ENCODE measurements around the gene ACBD6. TPM values are rescaled to one million over a fixed set of nuclear protein-coding genes. Genes with fewer than 3 reads are reported as not detected.

ACBD6 gene
- total RNA-seq, 1 experiment from 2014 or later: 74.7 TPM

DNA sequence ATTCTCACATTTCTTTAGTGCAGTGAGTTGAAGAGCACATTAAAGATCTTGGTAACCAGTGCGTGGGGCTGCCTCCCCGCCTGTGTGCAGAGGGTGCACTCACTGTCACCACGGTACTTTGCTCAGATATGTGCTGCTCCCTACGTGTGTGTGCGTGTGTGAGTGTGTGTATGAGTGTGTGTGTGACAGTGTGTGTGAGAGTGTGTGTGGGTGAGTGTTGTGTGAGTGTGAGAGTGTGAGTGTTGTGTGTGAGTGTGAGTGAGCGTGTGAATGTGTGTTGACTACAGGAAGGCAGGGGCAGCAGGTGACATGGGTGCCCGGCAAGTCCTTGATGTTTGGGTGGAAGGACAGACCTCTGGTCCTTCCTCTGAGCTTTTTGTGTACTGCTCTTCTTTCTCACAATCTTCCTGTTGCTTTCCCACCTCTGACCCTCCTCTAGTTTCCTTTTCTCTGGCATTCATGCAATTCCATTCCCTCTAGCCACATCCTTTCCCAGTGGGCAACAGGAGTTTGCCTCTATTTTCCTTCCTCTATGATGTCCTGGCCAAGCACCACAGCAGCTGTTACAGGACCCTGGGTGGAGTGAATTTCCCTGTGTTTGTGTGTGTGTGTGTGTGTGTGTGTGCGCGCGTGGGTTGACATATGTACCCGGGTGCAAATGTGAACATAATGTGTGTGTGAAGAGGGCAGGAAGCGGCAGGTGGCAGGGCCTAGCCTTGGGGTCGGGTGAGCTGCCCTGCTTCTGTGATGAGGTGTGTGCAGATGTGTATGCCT is 252.5 kb downstream of the ACBD6 start:
- Mint-ChIP-seq H3K4me3 (ENCODE audit: unreplicated experiment) (no peak overlapping the region), H3K27me3 (ENCODE audit: insufficient read depth, unreplicated experiment) (no peaks in the 10 kb centered on the region), H3K9me3 (ENCODE audit: unreplicated experiment) (no peaks in the 10 kb centered on the region), H3K4me1 (ENCODE audit: low read depth, unreplicated experiment) (no peaks in the 10 kb centered on the region), H3K36me3 (ENCODE audit: insufficient read depth, unreplicated experiment) (no peaks in the 10 kb centered on the region), H3K27ac (ENCODE audit: unreplicated experiment) (no peak overlapping the region)
- no peak overlapping the region for H3K4me3 ChIP-seq (ENCODE audit: low read depth, low read length)
- POLR2A ChIA-PET: no interaction called here
- CTCF ChIA-PET: no interaction called here
- DNase-seq: no peak
- H3K4me1 ChIP-seq: no peaks in the 10 kb centered on the region
- TF ChIP-seq, protein P1, sequence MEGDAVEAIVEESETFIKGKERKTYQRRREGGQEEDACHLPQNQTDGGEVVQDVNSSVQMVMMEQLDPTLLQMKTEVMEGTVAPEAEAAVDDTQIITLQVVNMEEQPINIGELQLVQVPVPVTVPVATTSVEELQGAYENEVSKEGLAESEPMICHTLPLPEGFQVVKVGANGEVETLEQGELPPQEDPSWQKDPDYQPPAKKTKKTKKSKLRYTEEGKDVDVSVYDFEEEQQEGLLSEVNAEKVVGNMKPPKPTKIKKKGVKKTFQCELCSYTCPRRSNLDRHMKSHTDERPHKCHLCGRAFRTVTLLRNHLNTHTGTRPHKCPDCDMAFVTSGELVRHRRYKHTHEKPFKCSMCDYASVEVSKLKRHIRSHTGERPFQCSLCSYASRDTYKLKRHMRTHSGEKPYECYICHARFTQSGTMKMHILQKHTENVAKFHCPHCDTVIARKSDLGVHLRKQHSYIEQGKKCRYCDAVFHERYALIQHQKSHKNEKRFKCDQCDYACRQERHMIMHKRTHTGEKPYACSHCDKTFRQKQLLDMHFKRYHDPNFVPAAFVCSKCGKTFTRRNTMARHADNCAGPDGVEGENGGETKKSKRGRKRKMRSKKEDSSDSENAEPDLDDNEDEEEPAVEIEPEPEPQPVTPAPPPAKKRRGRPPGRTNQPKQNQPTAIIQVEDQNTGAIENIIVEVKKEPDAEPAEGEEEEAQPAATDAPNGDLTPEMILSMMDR (IDR thresholded peaks at IDR 0.05; ENCODE audit: insufficient read depth in 1 of 2, low read depth in 1 of 2, low read length in 1 of 2, severe bottlenecking in 1 of 2, unreplicated experiment in 1 of 2): no peak
- intact Hi-C loops (cut with micrococcal nuclease; ENCODE audit: unreplicated experiment): no loop called here
- H3K9me3 ChIP-seq: no peaks in the 10 kb centered on the region
- H3K36me3 ChIP-seq (ENCODE audit: control insufficient read depth, insufficient read depth, low read length): no peaks in the 10 kb centered on the region
- BruUV-seq (replicated peaks): no TSS peak
- H3K27me3 ChIP-seq (replicated peaks; ENCODE audit: control insufficient read depth, insufficient read depth, low read length): no peaks in the 10 kb centered on the region

DNA sequence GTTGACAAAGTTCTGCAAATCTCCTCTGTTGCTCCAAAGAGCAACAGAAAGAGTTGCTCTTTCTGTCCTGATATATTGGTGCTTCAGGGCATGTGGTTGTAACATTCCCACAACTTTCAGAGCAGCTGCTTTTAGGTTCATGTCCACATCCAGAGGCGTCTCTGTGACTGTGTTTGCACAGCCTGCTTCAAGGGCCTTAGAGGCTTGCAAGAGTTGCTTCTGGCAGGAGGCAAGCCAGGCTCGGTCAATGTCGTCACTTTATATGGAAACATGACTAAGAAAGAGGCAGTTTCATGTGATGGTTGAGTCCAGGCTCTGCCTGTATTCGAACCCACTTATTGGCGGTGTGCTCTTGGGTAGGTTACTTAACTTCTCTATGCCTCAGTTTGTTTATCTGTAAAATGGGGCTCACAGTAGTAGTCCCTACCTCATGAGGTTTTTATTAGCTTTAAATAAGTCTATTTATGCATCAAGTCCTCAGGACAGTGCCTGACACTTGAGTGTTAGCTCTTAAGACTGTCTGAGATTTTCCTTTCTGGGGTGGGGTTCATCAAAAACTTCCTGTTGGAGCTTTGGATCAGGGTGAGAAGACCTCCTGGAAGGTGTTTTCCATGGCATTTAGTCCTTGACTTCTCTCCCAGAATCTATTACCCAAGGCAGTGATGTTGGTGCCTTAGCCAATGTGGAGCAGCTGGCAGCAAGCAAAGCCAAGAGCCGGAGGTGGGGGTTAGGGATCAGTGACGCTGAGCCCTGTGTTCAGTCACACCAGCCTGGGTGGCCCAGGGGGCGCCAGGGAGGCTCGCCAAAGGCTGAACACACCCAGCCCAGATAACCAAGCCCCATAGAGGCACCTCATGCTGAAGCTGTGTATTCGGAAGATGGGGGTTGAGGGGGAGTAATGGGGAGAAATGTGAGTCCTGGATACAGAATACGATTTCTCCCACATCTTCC is 253.4 kb downstream of the ACBD6 start:
- intact Hi-C loops (cut with micrococcal nuclease; ENCODE audit: unreplicated experiment): no loop called here
- no peaks in the 10 kb centered on the region for H3K4me1 ChIP-seq
- POLR2A ChIA-PET: no interaction called here
- no peaks in the 10 kb centered on the region for H3K36me3 Mint-ChIP-seq (ENCODE audit: insufficient read depth, unreplicated experiment)
- no peak overlapping the region for H3K4me3 Mint-ChIP-seq (ENCODE audit: unreplicated experiment)
- no peaks in the 10 kb centered on the region for H3K27me3 ChIP-seq (replicated peaks; ENCODE audit: control insufficient read depth, insufficient read depth, low read length)
- H3K27ac Mint-ChIP-seq (ENCODE audit: unreplicated experiment): no peak overlapping the region
- H3K4me1 Mint-ChIP-seq (ENCODE audit: low read depth, unreplicated experiment): no peaks in the 10 kb centered on the region
- no TSS peak for BruUV-seq (replicated peaks)
- H3K36me3 ChIP-seq (ENCODE audit: control insufficient read depth, insufficient read depth, low read length): no peaks in the 10 kb centered on the region
- H3K9me3 ChIP-seq: no peaks in the 10 kb centered on the region
- CTCF ChIA-PET: interaction anchor here (0.8 kb wide), 1 partner anchor 856 kb away, joined by 4 read pairs; no protein-coding TSS in a partner anchor
- no peaks in the 10 kb centered on the region for H3K9me3 Mint-ChIP-seq (ENCODE audit: unreplicated experiment)
- no peaks in the 10 kb centered on the region for H3K27me3 Mint-ChIP-seq (ENCODE audit: insufficient read depth, unreplicated experiment)
- no peak overlapping the region for H3K4me3 ChIP-seq (ENCODE audit: low read depth, low read length)
- DNase-seq: peak in 1 of 2 experiments; percentile 48
- TF ChIP-seq, protein P1 (IDR thresholded peaks at IDR 0.05; ENCODE audit: insufficient read depth in 1 of 2, low read depth in 1 of 2, low read length in 1 of 2, severe bottlenecking in 1 of 2, unreplicated experiment in 1 of 2): peak in 1 of 2 experiments; percentile 24

GRCh38 chr1:180248176-180248575 is 254.2 kb downstream of the ACBD6 start:
- CTCF ChIA-PET: interaction anchor here (0.6 to 0.8 kb wide), 2 partner anchors 31 to 857 kb away, joined by 4 read pairs; no protein-coding TSS in a partner anchor
- DNase-seq: no peak

More at GRCh38 chr1:180248176-180248575, 254.2 kb downstream of the ACBD6 start:
- TF ChIP-seq, protein P1 (IDR thresholded peaks at IDR 0.05; ENCODE audit: insufficient read depth in 1 of 2, low read depth in 1 of 2, low read length in 1 of 2, severe bottlenecking in 1 of 2, unreplicated experiment in 1 of 2): no peak
- no peaks in the 10 kb centered on the region for H3K36me3 ChIP-seq (ENCODE audit: control insufficient read depth, insufficient read depth, low read length)
- POLR2A ChIA-PET: no interaction called here
- H3K27ac Mint-ChIP-seq (ENCODE audit: unreplicated experiment): no peak overlapping the region
- no peak overlapping the region for H3K4me3 ChIP-seq (ENCODE audit: low read depth, low read length)
- H3K9me3 ChIP-seq: no peaks in the 10 kb centered on the region
- no peaks in the 10 kb centered on the region for H3K4me1 ChIP-seq
- H3K27me3 Mint-ChIP-seq (ENCODE audit: insufficient read depth, unreplicated experiment): no peaks in the 10 kb centered on the region
- no peaks in the 10 kb centered on the region for H3K27me3 ChIP-seq (replicated peaks; ENCODE audit: control insufficient read depth, insufficient read depth, low read length)
- H3K36me3 Mint-ChIP-seq (ENCODE audit: insufficient read depth, unreplicated experiment): no peaks in the 10 kb centered on the region
- BruUV-seq (replicated peaks): no TSS peak
- no peaks in the 10 kb centered on the region for H3K4me1 Mint-ChIP-seq (ENCODE audit: low read depth, unreplicated experiment)
- no peak overlapping the region for H3K4me3 Mint-ChIP-seq (ENCODE audit: unreplicated experiment)
- intact Hi-C loops (cut with micrococcal nuclease; ENCODE audit: unreplicated experiment): no loop called here
- H3K9me3 Mint-ChIP-seq (ENCODE audit: unreplicated experiment): no peaks in the 10 kb centered on the region

Measured in Caco-2 (cell line).